HepG2 (cell line): ENCODE measurements around the gene FRRS1. TPM values are rescaled to one million over a fixed set of nuclear protein-coding genes. Genes with fewer than 3 reads are reported as not detected.

Experiments used
- ATAC-seq: fragments of 200-7000 bp; cut with Tn5 transposase; 3 replicates; pipeline ENCODE4 v1.9.1; 2020; ENCODE audit warnings: mild to moderate bottlenecking, moderate library complexity
- BruUV-seq: library from RNA; stranded (reverse); fragments of 400-500 nt; replicated peaks from 2 replicates; lab custom pipeline; 2021; lab: Mats Ljungman, UMichigan
- CTCF ChIA-PET: fragments of 300-600 bp; formaldehyde crosslinking; extraction: SDS; loops from one replicate; lab custom pipeline; 2021; ENCODE audit warnings: low total read pairs, inconsistent platforms, low intra/inter-chr PET ratio; lab: Yijun Ruan, JAX
- POLR2A ChIA-PET: fragments of 350-600 bp; sonication (Branson Sonifier 250); formaldehyde crosslinking; loops from one replicate; lab custom pipeline; 2020; ENCODE audit warnings: antibody characterized with exemption, inconsistent platforms; lab: Yijun Ruan, JAX
- DNase-seq: peaks from one replicate; pipeline ENCODE4 v3.0.0-alpha.2; 2015; ENCODE audit warnings: low spot score
- FAIRE-seq: peaks from 3 replicates; lab custom pipeline; 2011; peaks lifted over from hg19 to GRCh38; lab: Jason Lieb, UNC
- H2AFZ ChIP-seq: one replicate; pipeline ENCODE4 v1.6.1; 2011; ENCODE audit warnings: low read length, inconsistent platforms
- H3K27ac ChIP-seq: fragments of 300-600 bp; 3 replicates; pipeline ENCODE4 v1.8.0; 2011; ENCODE audit warnings: mixed run types, mild to moderate bottlenecking, mixed read lengths, low read length, inconsistent platforms; ENCODE audit not compliant: insufficient read depth; ENCODE audit errors: extremely low read length
- H3K27me3 ChIP-seq, 2 experiments: fragments of 200-600 bp in 1 of 2; 2 replicates in 1 of 2; 3 replicates in 1 of 2; pipeline versions ENCODE4 v1.6.0 to v1.8.0; 2011; ENCODE audit warnings: low read length in 2 of 2, mild to moderate bottlenecking in 2 of 2, moderate library complexity in 2 of 2, inconsistent platforms in 1 of 2; ENCODE audit not compliant: insufficient read depth in 2 of 2, control insufficient read depth in 1 of 2
- H3K36me3 ChIP-seq, 2 experiments: fragments of 200-600 bp in 1 of 2; replicated peaks in 1 of 2; 2 replicates in 1 of 2; 3 replicates in 1 of 2; pipeline versions ENCODE4 v1.5.1 to v1.8.0; 2011; ENCODE audit warnings: low read length in 2 of 2, inconsistent platforms in 1 of 2; ENCODE audit not compliant: insufficient read depth in 2 of 2, control insufficient read depth in 1 of 2
- H3K4me1 ChIP-seq: 2 replicates; pipeline ENCODE4 v1.5.1; 2012; ENCODE audit warnings: low read length, inconsistent platforms; ENCODE audit not compliant: insufficient read depth
- H3K4me2 ChIP-seq: 2 replicates; pipeline ENCODE4 v1.6.0; 2011; ENCODE audit warnings: low read depth, low read length, inconsistent platforms
- H3K4me3 ChIP-seq, 3 experiments: fragments of 200-600 bp in 1 of 3; sonication (generic), shearing (Covaris generic) in 1 of 3; replicated peaks in 1 of 3; 2 replicates each; pipeline ENCODE4 v1.5.1; 2011 to 2016; ENCODE audit warnings: low read length in 3 of 3, inconsistent platforms in 2 of 3, low read depth in 2 of 3, mild to moderate bottlenecking in 2 of 3, control low read depth in 1 of 3, mixed read lengths in 1 of 3; ENCODE audit not compliant: insufficient read depth in 1 of 3
- H3K79me2 ChIP-seq: one replicate; pipeline ENCODE4 v1.6.1; 2011; ENCODE audit warnings: low read length, inconsistent platforms; ENCODE audit not compliant: insufficient read depth
- H3K9ac ChIP-seq: 2 replicates; pipeline ENCODE4 v1.6.0; 2011; ENCODE audit warnings: mild to moderate bottlenecking, low read depth, low read length, inconsistent platforms; ENCODE audit not compliant: insufficient read depth
- H3K9me3 ChIP-seq: 2 replicates; pipeline ENCODE4 v1.5.1; 2012; ENCODE audit warnings: mild to moderate bottlenecking, low read length
- H4K20me1 ChIP-seq: 2 replicates; pipeline ENCODE4 v1.6.0; 2011; ENCODE audit warnings: inconsistent platforms, mild to moderate bottlenecking, low read length, moderate library complexity; ENCODE audit not compliant: insufficient read depth
- CHCHD3 ChIP-seq: sonication (generic); formaldehyde crosslinking; IDR thresholded peaks from 2 replicates; pipeline ENCODE4 v1.8.0; 2022; ENCODE audit warnings: mild to moderate bottlenecking, missing genetic modification reagents, moderate library complexity
- KDM5A ChIP-seq: fragments of 200-600 bp; sonication (generic); IDR thresholded peaks from 2 replicates; pipeline ENCODE4 v1.7.0; 2018; ENCODE audit warnings: antibody characterized with exemption, mild to moderate bottlenecking, low read length, borderline replicate concordance
- SOX6 ChIP-seq, 2 experiments: fragments of 450-650 bp in 1 of 2; sonication (generic) in 1 of 2; formaldehyde crosslinking in 1 of 2; IDR thresholded peaks; 2 replicates each; pipeline versions ENCODE4 v1.4.0 to v1.6.1; 2017 to 2020; ENCODE audit warnings: antibody characterized with exemption in 1 of 2, mild to moderate bottlenecking in 1 of 2, missing genetic modification reagents in 1 of 2
- TBX3 ChIP-seq: fragments of 450-650 bp; IDR thresholded peaks from 2 replicates; pipeline ENCODE4 v1.6.1; 2017; ENCODE audit warnings: antibody characterized with exemption, mild to moderate bottlenecking, inconsistent platforms, borderline replicate concordance
- ZNF251 ChIP-seq: sonication (generic); formaldehyde crosslinking; IDR thresholded peaks from 2 replicates; pipeline ENCODE4 v1.9.0; 2021; ENCODE audit warnings: mild to moderate bottlenecking, missing genetic modification reagents
- ZNF335 ChIP-seq: sonication (generic); formaldehyde crosslinking; IDR thresholded peaks from 2 replicates; pipeline ENCODE4 v1.4.0; 2020; ENCODE audit warnings: missing genetic modification reagents
- ZNF547 ChIP-seq: sonication (generic); formaldehyde crosslinking; IDR thresholded peaks from 2 replicates; pipeline ENCODE4 v1.5.1; 2020; ENCODE audit warnings: mild to moderate bottlenecking, missing genetic modification reagents
- ZNF567 ChIP-seq: sonication (generic); formaldehyde crosslinking; IDR thresholded peaks from 2 replicates; pipeline ENCODE4 v1.8.1; 2023; ENCODE audit warnings: mild to moderate bottlenecking, missing genetic modification reagents, borderline replicate concordance
- ZNF770 ChIP-seq: sonication (generic); formaldehyde crosslinking; IDR thresholded peaks from 2 replicates; pipeline ENCODE4 v1.5.0; 2020; ENCODE audit warnings: mild to moderate bottlenecking, missing genetic modification reagents
- WGBS: methylation state at CpG from one replicate; pipeline ENCODE4 v1.1.6; 2017; ENCODE audit warnings: low lambda C conversion rate; 5-methylcytosine and 5-hydroxymethylcytosine counted together
- in situ Hi-C: cut with HindIII; loops from 2 replicates; pipeline ENCODE4 v1.10.0; 2017; ENCODE audit warnings: low pct_unique_long_range_greater_than_20kb; ENCODE audit not compliant: extremely low pct_ligation_motif_present
- intact Hi-C: fragments of 100-400 bp; cut with micrococcal nuclease; formaldehyde crosslinking; loops from one replicate; pipeline ENCODE4 v1.10.0; 2022; ENCODE audit not compliant: unreplicated experiment
- polyA plus RNA-seq, 8 experiments: library from polyadenylated mRNA; depleted of rRNA in 3 of 8; stranded (reverse) in 7 of 8; unstranded in 1 of 8; fragments of >200 nt; fragmentation: Illumina TruSeq in 4 of 8; extraction: Trizol in 4 of 8; gene quantifications; 2 replicates each; pipeline versions ENCODE4 v1.2.1 to v1.2.3, GENCODE V29; 2011 to 2016; ENCODE audit warnings: low read depth in 4 of 8, missing spikeins in 1 of 8, mixed read lengths in 1 of 8; ENCODE audit not compliant: insufficient read depth in 1 of 8
- total RNA-seq, 5 experiments: library from RNA; depleted of rRNA; stranded (reverse); fragments of >200 nt; fragmentation: Illumina TruSeq; extraction: Trizol; gene quantifications; 2 replicates each; pipeline ENCODE4 v1.2.3, GENCODE V29; 2016; ENCODE audit warnings: low read depth in 1 of 5

FRRS1 gene
- total and polyA plus RNA-seq, 2 of the 13 experiments (the other 11 are each of a cell fraction or from before 2014, with no cell fraction given): 22.6 to 23.4 TPM

DNA sequence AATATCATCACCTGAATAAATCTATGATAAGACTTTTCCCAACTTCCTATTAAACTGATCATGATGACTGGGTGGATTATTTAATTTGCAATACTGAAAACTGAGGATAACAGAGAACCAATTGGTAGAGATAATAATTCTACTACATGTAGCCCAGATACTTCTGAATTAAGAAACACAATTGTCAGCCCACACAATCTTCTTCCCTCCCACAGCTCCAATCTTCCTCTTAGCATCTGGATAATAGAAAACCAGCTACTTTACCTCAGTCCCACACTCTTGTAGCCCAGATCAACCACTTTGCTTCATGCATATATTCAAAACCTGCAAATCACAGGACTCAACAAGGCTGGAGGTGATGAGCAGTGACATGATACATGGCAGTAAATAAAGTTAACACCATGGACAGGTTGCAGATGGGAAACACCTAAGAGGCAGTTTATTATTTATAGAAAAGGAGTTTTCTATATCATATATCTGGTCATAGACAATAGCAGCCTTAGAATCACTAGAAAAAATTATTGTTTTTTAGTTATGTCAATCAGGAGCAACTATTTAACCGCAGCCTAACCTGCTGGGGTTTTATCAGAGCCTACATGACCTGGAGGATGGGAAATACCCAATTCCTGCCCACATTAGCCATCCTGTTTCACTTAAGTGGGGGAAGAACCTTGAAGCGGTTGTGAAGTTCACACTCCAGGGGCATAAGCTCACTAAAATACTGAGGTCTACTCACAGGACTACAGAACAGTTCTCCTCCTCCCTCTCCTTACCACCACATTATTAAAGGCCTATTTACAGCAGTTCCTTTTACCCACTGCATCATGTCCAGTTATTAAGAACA, 16.7 kb downstream of the FRRS1 start:
- ChIA-PET CTCF (no interaction called here), POLR2A (no interaction called here)
- H3K9me3 ChIP-seq: no peaks in the 10 kb centered on the region
- no peaks in the 10 kb centered on the region for H3K27me3 ChIP-seq
- H3K79me2 ChIP-seq: peaks cover 38% of the 10 kb centered on the region
- H2AFZ ChIP-seq: no peak overlapping the region
- H3K4me2 ChIP-seq: no peak overlapping the region
- intact Hi-C loops: no loop called here
- in situ Hi-C loops: no loop called here
- BruUV-seq: no TSS peak
- no peak overlapping the region for H3K9ac ChIP-seq
- peaks cover 1 to 16% of the 10 kb centered on the region in 2 experiments; a peak in 4 of 5 replicates for H3K36me3 ChIP-seq
- peaks cover 60% of the 10 kb centered on the region for H3K4me1 ChIP-seq
- no peak for DNase-seq
- ATAC-seq: no peak
- H3K4me3 ChIP-seq: no peak overlapping the region
- no peak for FAIRE-seq
- no peak for TF ChIP-seq CHCHD3
- TF ChIP-seq ZNF251: no peak
- TF ChIP-seq ZNF567 (CRISPR knock-in tag): no peak
- TF ChIP-seq ZNF770 (CRISPR knock-in tag): no peak
- no peak for TF ChIP-seq SOX6 (IDR thresholded peaks at IDR 0.05)
- no peak for TF ChIP-seq SOX6 (CRISPR knock-in tag; IDR thresholded peaks at IDR 0.05)
- no peak for TF ChIP-seq KDM5A
- no peak for TF ChIP-seq TBX3
- no peak for TF ChIP-seq ZNF335 (CRISPR knock-in tag)
- no peak for TF ChIP-seq ZNF547 (CRISPR knock-in tag)
- peak overlapping the region; percentile 8 for H3K27ac ChIP-seq
- 79% methylated on average over 2 of the region's 2 CpGs for WGBS
- no peaks in the 10 kb centered on the region for H4K20me1 ChIP-seq
